Measurements from ENCODE around the gene GLB1L2.

Gene GLB1L2

DNA sequence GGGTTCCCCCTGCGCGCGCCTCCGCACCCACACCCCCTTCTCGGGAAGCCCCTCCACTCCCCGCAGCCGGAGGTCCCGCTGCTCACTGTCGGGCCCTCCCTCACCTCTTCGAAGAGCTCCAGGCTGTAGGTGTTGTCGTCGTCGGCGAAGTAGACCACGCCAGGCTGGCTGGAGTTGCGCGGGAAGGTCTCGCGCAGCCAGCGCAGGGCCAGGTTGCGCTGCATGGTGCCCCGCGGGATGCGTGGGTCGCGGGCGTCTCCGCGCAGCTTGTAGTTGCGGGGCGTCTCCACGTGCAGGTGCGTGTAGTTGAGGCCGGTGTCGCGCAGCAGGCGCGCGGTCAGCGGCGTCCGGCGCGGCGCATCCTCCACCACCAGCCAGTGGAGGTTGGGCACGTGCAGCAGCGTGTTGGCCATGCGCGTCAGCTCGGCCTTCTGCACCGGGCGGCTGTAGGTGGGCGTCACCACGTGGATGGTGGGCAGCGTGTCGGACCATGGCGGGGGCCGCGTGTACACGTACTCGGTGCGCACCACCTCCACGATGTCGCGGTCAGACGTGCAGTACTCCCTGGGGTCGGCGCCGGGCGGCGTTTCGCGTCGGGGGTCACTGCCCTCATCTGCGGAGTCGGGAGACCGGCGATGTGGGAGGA is 51.9 kb downstream of the GLB1L2 start:
- in situ Hi-C loops (cut with MboI; ENCODE audit: low sequenced_read_pairs): no loop called here

DNA sequence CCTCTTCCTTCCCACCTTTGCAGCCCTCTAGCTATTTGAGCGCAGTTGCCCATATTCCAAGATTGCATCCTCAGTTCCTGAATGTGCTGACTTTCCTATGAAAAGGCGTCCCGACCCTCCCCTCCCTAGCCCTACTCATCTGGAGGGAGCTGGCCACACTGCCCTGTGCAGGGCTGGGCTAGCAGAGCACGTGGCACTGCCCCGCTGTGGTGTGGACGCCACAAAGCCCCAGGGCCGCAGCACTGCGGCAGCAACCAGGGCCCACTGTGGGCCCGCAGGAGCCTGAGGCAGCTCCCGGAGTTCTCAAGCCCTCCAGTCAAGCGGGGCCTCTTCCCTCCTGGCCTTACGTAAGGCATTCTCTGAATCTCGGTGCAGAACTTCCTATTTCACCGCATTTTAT is 52.6 kb downstream of the GLB1L2 start:
- in situ Hi-C loops (cut with MboI; ENCODE audit: low sequenced_read_pairs): no loop called here

DNA sequence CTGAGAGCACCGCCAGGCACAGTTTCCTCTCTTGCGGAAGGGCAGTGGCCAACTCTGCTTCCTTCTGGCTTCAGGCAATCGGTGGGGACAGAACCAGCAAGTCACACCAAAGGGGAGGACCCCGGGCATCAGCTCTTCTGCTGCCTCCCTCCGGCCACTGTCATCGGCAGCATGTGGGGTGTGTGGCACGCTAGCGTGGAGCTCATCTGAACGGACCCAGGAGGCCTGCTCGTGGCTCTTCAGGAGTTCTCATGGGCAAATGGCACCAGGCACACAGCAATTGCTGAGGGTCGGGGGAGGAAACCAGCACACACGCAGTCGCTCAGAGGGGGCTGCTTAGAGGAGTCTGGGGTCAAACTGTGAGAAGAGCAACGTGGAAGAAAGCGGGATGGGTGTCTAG is 53.4 kb downstream of the GLB1L2 start:
- in situ Hi-C loops (cut with MboI; ENCODE audit: low sequenced_read_pairs): no loop called here

DNA sequence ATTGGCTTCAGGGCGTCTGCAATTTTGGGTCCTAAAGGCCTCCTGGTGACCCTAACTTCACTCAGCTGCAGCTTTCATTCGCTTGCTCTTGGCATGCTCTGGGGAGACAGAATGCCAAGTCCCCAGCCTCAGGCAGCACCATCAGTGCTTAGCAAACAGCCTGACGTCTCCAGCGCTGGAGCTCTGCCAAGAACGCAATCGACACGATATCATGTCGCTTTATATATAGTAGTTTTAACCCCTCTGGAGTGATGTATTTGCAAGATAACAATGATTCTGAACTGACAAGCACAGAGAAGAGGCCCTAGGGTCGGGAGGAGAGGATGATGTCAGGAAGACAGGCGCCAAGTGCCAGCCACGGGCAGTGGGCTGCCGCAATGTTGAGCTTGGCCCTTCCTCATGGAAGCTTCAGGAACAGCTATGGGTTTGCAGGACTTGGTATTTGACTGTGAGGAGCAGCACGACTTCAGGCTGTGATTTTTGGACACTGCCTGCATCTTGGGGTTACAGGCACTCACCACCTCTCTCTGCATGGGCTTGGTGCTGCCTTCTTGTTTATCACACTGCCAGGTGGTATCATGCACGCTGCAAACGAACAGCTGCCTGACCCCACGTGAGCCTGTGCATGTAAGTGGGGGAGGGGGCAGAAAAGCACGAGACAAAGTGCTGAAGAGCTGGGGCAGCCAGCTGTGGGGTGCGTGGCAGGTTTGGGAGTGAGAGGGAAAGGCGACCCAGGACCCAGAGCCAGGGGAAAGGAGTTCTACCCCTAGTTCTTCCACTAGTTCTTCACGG is 54.2 kb downstream of the GLB1L2 start:
- in situ Hi-C loops (cut with MboI; ENCODE audit: low sequenced_read_pairs): no loop called here

DNA sequence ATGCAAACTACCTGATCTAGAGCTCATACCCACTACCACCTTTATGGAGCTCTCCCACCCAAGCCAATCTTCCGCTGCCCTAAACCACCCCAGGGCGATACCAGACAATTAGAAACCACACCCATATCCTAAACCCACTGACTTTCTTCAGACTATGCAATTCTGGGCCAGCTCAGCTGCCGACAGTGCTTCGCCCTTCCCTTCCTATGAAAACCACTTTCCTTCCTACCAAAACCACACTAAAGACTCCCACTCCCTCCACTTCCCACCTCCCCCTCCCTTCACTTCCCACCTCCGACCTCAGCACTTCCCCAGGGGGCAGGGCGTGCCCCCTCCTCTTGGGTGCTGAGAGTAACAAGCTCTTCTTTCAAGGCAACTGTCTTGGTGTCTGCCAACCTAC is 55.2 kb downstream of the GLB1L2 start:
- in situ Hi-C loops (cut with MboI; ENCODE audit: low sequenced_read_pairs): no loop called here

DNA sequence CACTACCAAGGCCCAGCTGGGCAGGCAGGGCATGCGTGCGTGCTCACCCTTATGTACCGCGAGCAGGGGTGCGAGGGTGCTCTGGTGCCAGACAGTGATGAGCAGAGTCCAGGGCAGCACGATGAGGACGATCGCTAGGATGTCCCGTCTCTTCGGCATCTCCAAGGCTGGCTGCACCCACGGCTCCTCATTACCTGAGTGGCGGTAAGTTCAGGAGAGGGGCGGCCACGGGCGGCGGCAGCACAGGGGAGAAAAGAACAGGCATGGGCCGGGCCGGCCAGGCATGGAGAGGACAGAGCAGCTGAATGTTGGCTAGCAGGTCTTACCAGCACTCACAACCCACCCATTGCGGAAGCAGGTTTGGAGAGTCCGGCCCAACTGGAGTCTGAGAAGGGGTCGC is 55.7 kb downstream of the GLB1L2 start:
- in situ Hi-C loops (cut with MboI; ENCODE audit: low sequenced_read_pairs): no loop called here

DNA sequence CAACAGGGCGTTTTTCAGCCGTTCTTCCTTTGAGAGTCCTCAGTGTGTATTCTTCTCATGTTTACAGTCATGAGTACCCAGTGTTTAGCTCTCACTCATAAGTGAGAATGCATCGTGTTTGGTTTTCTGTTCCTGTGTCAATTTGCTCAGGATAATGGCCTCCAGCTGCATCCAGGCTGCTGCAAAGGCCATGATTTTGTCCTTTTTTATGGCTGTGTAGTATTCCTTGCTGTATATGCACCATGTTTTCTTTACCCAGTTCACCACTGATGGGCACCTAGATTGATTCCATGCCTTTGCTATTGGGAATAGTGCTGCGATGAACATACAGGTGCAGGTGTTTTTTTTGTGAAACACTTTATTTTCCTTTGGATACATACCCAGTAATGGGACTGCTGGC is 56.8 kb downstream of the GLB1L2 start:
- in situ Hi-C loops (cut with MboI; ENCODE audit: low sequenced_read_pairs): no loop called here

DNA sequence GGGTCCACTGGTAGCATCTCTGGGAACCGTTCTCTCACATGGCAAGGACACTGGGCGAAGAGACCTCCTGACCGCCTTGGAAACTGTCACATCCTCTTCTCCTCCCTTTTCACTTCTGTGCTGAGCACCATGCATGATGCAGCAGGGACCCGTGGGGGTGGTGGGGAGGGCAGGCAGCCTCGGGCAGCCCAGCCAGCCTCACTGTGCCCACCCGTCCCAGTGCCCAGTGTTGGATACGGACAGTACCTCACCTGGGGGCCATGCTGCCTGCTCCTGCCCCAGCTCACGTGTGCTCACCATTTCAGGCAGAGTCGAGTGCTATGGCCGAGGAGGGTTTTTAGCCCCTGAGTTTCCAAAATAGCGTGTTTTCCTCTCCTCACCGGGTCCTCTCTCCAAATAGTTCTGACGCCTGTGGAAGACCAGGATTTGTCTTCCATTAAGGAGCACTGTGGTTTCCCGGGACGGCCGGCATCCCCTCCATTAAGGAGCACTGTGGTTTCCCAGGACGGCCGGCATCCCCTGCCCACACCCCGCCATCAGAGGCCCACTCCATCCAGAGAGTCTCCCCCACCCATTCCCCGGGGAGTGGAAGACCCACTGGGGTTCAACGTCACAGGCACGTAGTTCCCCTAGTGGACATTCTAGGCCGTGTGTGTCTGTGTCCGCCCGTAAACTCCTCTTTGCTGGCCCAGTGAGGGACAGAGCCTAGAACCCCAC is 57.8 kb downstream of the GLB1L2 start:
- in situ Hi-C loops (cut with MboI; ENCODE audit: low sequenced_read_pairs): no loop called here

DNA sequence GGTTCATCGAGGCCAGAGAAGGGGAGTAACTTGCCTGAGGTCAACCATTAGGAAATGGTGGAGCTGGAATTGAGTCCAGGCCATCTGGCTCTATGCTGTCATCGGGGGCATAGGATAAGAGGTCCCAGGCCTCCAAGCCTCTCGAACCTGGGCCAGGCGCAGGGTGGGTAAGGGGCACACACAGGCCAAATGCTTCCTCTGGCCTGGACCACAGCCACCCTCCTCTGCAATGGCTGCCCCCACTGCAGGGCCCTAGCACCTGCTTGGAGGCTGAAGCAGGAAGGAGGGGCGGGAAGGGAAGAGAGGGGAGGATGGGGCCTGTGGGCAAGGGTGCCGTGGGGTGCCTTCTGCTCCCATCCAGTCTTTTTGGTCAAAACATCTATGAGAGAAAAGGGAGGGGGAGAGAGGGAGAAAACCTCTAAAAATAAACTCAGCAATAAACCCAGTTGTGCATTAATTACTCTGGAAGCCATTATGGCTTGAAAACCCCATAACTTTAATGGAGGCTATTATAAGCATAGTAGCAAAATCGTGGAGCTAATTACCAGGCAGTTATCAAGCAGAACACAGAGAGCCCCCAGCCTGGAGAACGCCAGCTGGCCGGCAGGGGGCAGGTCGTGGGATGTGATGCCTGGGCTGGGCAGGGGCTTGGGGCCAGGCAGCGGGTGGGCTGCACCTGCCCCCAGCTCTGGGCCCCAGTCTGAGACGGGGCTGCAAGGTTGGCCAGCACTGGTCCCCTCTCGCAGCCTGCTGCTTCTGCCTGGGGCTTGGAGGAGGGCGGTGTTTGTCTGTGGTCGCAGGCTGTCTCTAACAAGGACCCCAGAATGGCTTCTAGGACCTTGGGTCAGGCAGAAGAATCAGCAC is 59.1 kb downstream of the GLB1L2 start:
- in situ Hi-C loops (cut with MboI; ENCODE audit: low sequenced_read_pairs): no loop called here

DNA sequence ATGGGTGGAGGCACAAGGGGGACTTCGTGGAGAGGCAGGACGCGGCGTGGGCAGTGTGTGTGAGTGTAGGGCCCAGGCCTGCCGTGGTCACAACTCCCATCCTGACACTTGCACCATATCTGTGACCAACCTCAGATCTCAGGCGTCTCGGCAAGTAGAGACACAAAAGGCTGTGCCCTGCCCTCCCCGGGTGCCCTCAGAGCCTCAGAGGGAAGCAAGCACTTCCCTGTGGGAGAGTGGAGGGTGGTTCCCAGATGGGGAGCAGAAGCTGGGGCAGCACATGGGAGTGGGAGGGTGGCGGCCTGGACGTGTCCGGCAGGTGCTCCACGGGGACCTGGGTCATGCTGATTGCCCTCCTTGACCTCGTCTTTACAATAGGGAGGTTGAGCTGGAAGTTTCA is 59.9 kb downstream of the GLB1L2 start:
- in situ Hi-C loops (cut with MboI; ENCODE audit: low sequenced_read_pairs): no loop called here

DNA sequence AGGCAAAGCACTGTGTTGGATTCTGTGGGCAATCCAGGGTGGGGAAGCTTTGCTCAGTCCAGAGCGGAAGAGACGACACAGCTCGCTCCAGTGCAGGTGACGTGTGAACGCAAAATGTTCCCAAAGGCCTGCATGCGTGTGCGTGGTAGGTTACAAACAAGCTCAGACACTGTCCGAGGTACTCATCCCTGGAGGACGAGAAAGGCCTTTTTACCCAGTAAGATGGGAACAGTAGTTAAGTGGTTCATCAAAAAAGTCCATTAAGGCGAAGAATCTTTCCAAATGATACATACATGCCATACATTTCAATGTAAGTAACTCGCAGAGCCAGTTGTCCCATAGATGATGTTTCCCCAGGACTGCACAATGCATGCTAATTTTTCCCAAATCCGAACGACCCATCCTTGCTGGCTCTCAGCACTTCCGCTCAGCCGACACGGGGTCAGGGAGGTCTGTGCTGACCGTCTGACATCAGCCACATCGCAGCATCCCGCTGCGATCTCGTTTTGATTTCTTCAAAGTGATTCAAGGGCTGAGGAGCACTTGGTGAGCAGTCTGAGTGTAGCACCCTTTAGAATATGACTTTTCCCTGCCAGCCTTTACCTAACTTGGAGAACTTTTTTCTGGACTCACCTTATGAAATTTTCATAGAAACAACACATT is 61.3 kb downstream of the GLB1L2 start:
- in situ Hi-C loops (cut with MboI; ENCODE audit: low sequenced_read_pairs): no loop called here

DNA sequence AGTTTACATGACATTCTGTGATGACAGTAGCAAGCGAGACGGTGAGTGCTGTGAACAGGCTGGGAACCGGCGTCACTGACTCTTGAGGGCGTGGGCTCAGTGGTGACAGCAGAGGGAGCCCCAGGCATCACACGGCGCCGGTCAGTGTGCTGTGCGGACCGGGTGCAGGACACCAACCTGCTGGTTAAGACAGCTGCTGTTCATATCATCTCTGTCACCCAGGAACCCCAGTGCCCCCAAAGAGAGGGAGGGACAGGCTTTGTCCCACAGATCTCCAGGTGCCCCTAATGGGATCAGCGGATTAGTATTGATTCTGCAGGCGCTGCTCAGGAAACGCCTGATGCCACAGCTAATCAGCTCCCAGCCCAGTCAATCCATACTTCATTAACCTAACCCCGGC is 61.9 kb downstream of the GLB1L2 start:
- in situ Hi-C loops (cut with MboI; ENCODE audit: low sequenced_read_pairs): no loop called here

DNA sequence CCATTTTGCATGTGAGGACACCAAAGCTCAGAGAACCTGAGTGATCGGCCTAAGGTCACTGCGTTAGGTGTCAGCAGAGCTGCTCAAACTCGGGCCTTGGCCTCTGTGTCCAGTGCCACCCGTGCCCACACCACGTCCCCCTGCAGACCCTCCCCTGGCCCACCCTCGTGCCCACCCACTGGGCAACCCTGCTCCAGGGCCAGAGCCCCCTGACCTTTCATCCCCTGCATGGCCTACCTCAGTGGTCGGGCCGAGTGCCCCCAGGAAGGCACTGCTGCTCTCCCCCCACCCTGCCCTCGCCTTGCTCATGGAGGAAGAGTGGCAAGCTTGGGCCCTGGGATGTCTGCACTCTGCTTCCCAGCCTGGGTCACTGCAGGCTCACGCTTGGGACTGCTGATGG is 62.5 kb downstream of the GLB1L2 start:
- in situ Hi-C loops (cut with MboI; ENCODE audit: low sequenced_read_pairs): no loop called here

DNA sequence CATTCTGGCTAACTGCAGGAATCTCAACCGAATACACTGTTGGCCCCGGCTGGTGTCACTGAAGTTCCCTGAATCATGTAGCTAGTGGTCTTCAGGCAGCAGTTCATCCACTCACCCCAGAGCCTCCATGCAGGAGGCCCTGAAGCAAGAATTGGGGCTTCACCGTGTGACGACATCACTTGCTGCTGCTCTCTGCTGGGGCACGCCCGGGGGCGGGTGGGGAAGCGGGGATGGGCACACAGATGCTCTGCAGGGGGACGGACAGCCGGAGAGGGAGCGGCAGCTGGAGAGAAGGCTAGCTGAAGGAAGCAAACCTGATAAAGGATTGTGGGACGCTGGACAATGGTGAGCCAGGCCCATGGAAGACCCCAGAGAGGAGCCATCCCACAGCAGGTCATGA is 63.2 kb downstream of the GLB1L2 start:
- in situ Hi-C loops (cut with MboI; ENCODE audit: low sequenced_read_pairs): no loop called here

DNA sequence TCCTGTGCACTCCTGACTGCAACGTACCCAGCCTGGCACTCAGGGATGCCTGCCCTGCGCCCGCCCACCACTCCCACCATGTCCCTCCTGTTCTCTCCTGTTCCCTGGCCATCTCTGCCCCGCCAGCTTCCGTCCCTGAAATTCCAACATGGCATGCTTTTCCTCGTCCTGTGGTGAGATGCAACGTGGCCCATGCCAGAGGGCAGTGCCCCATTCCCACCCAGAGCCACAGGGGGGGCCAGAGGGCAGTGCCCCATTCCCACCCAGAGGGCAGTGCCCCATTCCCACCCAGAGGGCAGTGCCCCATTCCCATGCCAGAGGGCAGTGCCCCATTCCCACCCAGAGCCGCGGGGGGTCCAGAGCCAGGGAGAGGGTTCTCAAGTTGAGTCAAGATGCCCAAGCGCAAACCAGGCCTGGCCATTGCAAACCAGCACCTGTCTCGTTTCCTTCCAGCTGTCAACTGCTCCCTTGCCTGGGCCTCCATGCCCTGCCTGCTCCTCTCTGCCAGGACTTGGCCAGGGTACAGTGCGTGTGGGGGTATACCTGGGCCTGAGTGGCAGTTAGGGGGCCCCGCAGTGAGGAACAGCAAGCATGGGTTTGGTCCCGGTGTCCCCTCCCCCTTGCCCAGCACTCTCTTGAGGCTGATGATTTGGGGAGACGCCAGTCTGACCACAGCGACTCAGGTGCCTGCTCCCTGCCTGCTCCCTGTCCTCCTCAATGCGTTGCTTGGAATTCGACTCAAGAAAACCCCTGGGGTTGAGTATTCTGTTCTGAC is 65.7 kb downstream of the GLB1L2 start:
- in situ Hi-C loops (cut with MboI; ENCODE audit: low sequenced_read_pairs): no loop called here

DNA sequence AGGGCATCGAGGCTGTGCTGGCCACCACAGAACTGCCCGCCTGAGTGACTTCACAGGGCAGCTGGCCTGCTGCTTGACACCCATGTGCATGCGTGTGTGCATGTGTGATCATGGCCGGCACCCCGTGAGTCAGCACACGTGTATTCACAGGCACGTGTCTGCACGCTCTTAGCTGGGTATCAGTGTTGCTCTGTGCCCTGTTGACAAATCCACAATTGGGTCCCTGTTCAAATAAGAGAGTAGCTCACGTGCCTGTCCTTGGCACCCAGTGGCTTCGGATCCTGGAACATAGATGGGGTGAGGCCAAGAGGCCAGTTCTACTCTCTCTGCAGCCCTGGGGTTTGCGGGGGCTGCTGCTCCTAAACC is 66.3 kb downstream of the GLB1L2 start:
- in situ Hi-C loops (cut with MboI; ENCODE audit: low sequenced_read_pairs): no loop called here

DNA sequence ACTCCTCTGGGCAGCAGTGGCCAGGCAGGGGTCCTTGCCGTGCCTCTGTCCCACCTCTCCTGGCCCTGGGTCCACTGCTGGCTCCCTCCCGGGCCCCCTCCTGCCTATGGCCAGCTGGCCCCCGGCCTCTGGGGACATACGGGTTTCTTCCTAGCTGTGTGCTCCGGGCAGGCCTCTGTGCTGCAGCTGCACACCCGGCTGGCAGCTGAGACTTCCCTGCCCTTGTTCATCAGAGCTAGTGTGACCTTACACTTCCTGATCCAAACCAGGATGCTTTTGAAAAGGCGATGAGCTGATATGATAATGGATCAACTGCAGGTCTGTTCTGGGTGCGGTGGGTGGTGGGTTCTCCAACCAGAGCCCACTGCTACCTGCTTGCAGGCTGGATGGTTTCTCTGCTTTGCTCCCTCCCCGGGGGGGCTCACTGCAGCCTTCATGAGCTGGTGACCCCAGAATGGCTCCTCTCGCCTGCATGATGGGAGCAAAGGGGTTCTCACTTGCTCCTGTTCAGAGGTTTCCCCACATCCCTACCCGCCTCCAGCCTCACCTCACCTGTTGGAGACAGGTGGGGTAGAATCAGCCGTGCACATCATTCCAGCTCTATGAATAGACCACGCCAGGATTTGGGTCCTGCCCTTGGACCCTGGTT is 67.0 kb downstream of the GLB1L2 start:
- in situ Hi-C loops (cut with MboI; ENCODE audit: low sequenced_read_pairs): no loop called here

DNA sequence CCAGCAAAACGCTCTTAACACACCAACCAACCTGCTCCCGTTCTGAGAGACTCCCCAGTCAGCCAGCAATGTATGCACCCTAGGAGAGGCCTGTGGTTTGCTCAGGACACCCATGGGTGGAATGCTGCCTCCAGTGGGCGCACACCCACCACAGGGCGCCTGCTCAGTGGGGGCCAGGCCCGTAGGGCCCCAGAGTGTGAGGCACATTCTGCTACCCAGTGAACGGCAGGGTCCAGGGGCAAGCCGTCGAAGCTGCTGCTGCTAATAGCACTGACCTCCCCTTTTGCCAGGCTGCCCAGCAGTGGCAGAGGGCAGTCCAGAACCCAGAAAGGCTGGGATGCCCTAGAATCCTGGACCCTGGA is 67.5 kb downstream of the GLB1L2 start:
- in situ Hi-C loops (cut with MboI; ENCODE audit: low sequenced_read_pairs): no loop called here

DNA sequence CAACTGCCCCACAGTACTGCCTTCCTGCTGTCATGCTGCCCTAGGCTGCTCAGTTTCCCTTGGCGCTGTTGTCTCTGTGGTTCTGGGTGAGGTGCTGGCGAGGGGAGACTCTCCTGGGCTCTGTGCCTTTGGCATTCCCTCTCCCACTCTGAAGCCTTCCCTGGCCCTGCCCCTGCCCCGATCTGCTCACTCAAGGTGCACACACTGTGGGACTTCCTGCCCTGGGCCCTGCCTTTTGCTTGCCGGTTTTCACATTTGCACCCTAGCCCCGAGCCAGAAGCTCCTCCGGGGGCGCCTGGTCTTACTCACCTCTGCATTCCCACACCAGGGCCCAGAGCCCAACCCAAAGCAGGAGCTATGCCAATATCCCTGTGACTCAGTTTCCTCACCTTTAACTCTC is 68.2 kb downstream of the GLB1L2 start:
- in situ Hi-C loops (cut with MboI; ENCODE audit: low sequenced_read_pairs): no loop called here

All from hTERT RPE-1 (cell line).